Epithelial cell of proximal tubule (primary cell): Measurements from ENCODE around the gene PAQR9. TPM values are rescaled to one million over a fixed set of nuclear protein-coding genes. Genes with fewer than 3 reads are reported as not detected.
A peak's percentile ranks its signal among the peaks of the same experiment; 100 is the strongest.

Experiments used
- DNase-seq: peaks from one replicate; pipeline ENCODE4 v3.0.0-alpha.2; 2011; ENCODE audit warnings: low read depth
- H3K4me3 ChIP-seq: 2 replicates; pipeline ENCODE4 v1.5.1; 2011; ENCODE audit warnings: low read depth, mild to moderate bottlenecking, low read length
- CTCF ChIP-seq: conservative IDR thresholded peaks from 2 replicates; pipeline ENCODE4 v1.5.1; 2012; ENCODE audit warnings: low read depth, mild to moderate bottlenecking, low read length
- total RNA-seq: library from RNA; depleted of rRNA; stranded (reverse); fragments of >200 nt; gene quantifications from 2 replicates; pipeline ENCODE4 v1.2.3, GENCODE V29; 2015

PAQR9 gene
- total RNA-seq, 1 donor from 2014 or later: 0.63 TPM

GRCh38 chr3:143001369-143002082 is 38.1 kb upstream of the PAQR9 start, which contains the start of gene U2SURP:
U2SURP (plus strand) TSS chr3:143001570; CDS start chr3:143001629, 59 bp downstream.
- peak; percentile 94 for DNase-seq
- H3K4me3 ChIP-seq: peak within 1 kb of the TSS; percentile 79
- no peak for TF ChIP-seq CTCF

- DNase-seq: no peak
- TF ChIP-seq CTCF: no peak
- H3K4me3 ChIP-seq: peak overlapping the region; percentile 79
Observed at GRCh38 chr3:143001034-143001368, 37.5 kb upstream of the PAQR9 start.

GRCh38 chr3:143000528-143000927 is 37.1 kb upstream of the PAQR9 start:
- no peak for DNase-seq
- TF ChIP-seq CTCF: no peak
- peak overlapping the region; percentile 79 for H3K4me3 ChIP-seq

GRCh38 chr3:142999881-143000280 is 36.4 kb upstream of the PAQR9 start:
- H3K4me3 ChIP-seq: peak overlapping the region; percentile 79
- no peak for DNase-seq
- TF ChIP-seq CTCF: no peak

GRCh38 chr3:142998439-142998838 is 35.0 kb upstream of the PAQR9 start:
- no peak overlapping the region for H3K4me3 ChIP-seq
- DNase-seq: no peak
- no peak for TF ChIP-seq CTCF

- TF ChIP-seq CTCF: no peak
- no peak overlapping the region for H3K4me3 ChIP-seq
- DNase-seq: no peak
Observed at GRCh38 chr3:142997330-142997729, 33.9 kb upstream of the PAQR9 start.

GRCh38 chr3:142993958-142994442 is 30.5 kb upstream of the PAQR9 start:
- peak; percentile 78 for TF ChIP-seq CTCF
- no peak for DNase-seq
- H3K4me3 ChIP-seq: no peak overlapping the region
